Thyroid gland (tissue), 4 donors: ENCODE measurements around the gene DGKB.

Source experiments
- POLR2A ChIP-seq, 2 donors: fragments of 450-650 bp; IDR thresholded peaks; one replicate each; pipeline ENCODE4 v1.6.1; 2017; ENCODE audit warnings: antibody characterized with exemption in 2 of 2, mild to moderate bottlenecking in 2 of 2, moderate library complexity in 1 of 2
- TF ChIP-seq, protein P1 (sequence below), 6 experiments: fragments of 200-600 bp in 3 of 6; fragments of 450-650 bp in 3 of 6; sonication (generic) in 3 of 6; IDR thresholded peaks; one replicate each; pipeline ENCODE4 v1.5.1; 2016 to 2019; ENCODE audit warnings: antibody characterized with exemption in 6 of 6, mild to moderate bottlenecking in 2 of 6, inconsistent platforms in 1 of 6, moderate library complexity in 1 of 6

DNA sequence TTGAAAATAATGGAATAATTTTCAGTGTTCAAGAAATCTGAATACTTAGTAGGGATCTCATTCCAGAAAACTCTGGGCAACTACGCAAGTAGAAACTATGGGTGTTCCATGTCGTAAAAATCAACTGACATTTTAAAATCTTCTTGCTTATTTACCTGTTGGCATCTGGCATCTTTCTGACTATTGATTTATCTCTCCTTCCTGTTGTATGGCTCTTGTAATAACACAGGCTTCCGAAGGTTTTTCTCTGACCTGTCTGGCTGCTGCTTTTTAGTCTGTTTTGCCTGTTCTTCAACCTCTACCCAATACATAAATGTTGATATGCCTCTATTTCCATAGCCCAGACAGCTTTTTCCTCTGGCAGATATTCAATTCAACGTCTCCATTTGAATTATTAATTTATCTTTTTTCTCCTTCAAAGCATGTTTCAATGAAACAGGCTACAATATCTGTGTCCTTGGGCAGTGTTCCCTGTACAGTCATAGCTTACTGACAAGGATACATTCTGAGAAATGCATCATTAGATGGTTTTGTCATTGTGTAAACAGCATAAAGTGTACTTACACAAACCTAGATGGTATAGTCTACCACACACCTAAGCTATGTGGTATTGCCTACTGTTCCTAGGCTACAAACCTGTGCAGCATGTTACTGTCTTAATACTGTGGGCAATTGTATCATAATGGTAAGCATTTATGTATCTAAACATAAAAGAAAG is 807.2 kb downstream of the DGKB start:
- TF ChIP-seq, protein P1, sequence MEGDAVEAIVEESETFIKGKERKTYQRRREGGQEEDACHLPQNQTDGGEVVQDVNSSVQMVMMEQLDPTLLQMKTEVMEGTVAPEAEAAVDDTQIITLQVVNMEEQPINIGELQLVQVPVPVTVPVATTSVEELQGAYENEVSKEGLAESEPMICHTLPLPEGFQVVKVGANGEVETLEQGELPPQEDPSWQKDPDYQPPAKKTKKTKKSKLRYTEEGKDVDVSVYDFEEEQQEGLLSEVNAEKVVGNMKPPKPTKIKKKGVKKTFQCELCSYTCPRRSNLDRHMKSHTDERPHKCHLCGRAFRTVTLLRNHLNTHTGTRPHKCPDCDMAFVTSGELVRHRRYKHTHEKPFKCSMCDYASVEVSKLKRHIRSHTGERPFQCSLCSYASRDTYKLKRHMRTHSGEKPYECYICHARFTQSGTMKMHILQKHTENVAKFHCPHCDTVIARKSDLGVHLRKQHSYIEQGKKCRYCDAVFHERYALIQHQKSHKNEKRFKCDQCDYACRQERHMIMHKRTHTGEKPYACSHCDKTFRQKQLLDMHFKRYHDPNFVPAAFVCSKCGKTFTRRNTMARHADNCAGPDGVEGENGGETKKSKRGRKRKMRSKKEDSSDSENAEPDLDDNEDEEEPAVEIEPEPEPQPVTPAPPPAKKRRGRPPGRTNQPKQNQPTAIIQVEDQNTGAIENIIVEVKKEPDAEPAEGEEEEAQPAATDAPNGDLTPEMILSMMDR (IDR thresholded peaks at IDR 0.05): no peak
- TF ChIP-seq POLR2A (IDR thresholded peaks at IDR 0.05): no peak
